HG03565 (cell line): Measurements from ENCODE around the gene MARCHF4.
"Not testable (repeated sequence)": the region's sequence is repeated elsewhere in the genome, so short reads cannot be mapped to it uniquely, and the experiment has no call there.

Experiments used
- ATAC-seq: cut with Tn5 transposase; IDR thresholded peaks from one replicate; pipeline ENCODE4 v1.9.1; 2021; ENCODE audit warnings: mild to moderate bottlenecking, moderate library complexity; ENCODE audit not compliant: unreplicated experiment

MARCHF4 gene

GRCh38 chr2:216392018-216392562 lies 19.8 kb upstream of the MARCHF4 start:
- ATAC-seq = no peak

GRCh38 chr2:216391401-216391800 lies 19.1 kb upstream of the MARCHF4 start:
- no peak for ATAC-seq

- ATAC-seq = no peak
These were observed 17.3 kb upstream of the MARCHF4 start for GRCh38 chr2:216389570-216389969.

GRCh38 chr2:216388046-216388884 lies 16.0 kb upstream of the MARCHF4 start:
- peak; percentile 59 for ATAC-seq

GRCh38 chr2:216387262-216387661 lies 15.0 kb upstream of the MARCHF4 start:
- no peak for ATAC-seq

- ATAC-seq = no peak
These were observed 13.2 kb upstream of the MARCHF4 start for GRCh38 chr2:216385478-216385877.

GRCh38 chr2:216384409-216384808 lies 12.1 kb upstream of the MARCHF4 start:
- ATAC-seq = not testable (repeated sequence)

GRCh38 chr2:216379977-216380376 lies 7.7 kb upstream of the MARCHF4 start:
- ATAC-seq = no peak

- no peak for ATAC-seq
These were observed 3.0 kb upstream of the MARCHF4 start for GRCh38 chr2:216375286-216375685.

GRCh38 chr2:216373896-216374295 lies 1.6 kb upstream of the MARCHF4 start:
- ATAC-seq = no peak

GRCh38 chr2:216372761-216373291 lies 543 bp upstream of the MARCHF4 start:
- no peak for ATAC-seq

- ATAC-seq = no peak
These were observed 1.1 kb downstream of the MARCHF4 start for GRCh38 chr2:216370961-216371712.

GRCh38 chr2:216369821-216370220 lies 2.5 kb downstream of the MARCHF4 start:
- no peak for ATAC-seq

- no peak for ATAC-seq
These were observed 5.4 kb downstream of the MARCHF4 start for GRCh38 chr2:216366777-216367471.

- ATAC-seq = no peak
These were observed 6.8 kb downstream of the MARCHF4 start for GRCh38 chr2:216365518-216365917.

GRCh38 chr2:216363221-216363620 lies 9.1 kb downstream of the MARCHF4 start:
- ATAC-seq = no peak

GRCh38 chr2:216362730-216363129 lies 9.6 kb downstream of the MARCHF4 start:
- no peak for ATAC-seq

- ATAC-seq = no peak
These were observed 16.6 kb downstream of the MARCHF4 start for GRCh38 chr2:216355711-216356110.

GRCh38 chr2:216354306-216354705 lies 18.0 kb downstream of the MARCHF4 start:
- ATAC-seq = no peak

- ATAC-seq = no peak
These were observed 19.5 kb downstream of the MARCHF4 start for GRCh38 chr2:216352653-216353270.
